Osteoblast (primary cell): ENCODE data around the gene PTPRN2. TPM values are rescaled to one million over a fixed set of nuclear protein-coding genes. Genes with fewer than 3 reads are reported as not detected.

Experiments
- DNase-seq: peaks from one replicate; pipeline ENCODE4 v3.0.0; 2011; ENCODE audit warnings: low spot score, mixed read lengths; ENCODE audit not compliant: insufficient read length; ENCODE audit errors: missing footprints
- H2AFZ ChIP-seq: 2 replicates; pipeline ENCODE4 v1.6.0; 2011; ENCODE audit warnings: mild to moderate bottlenecking, low read length
- H3K27ac ChIP-seq: 2 replicates; pipeline ENCODE4 v1.5.1; 2011; ENCODE audit warnings: mild to moderate bottlenecking, low read depth, low read length, moderate library complexity
- H3K27me3 ChIP-seq: 2 replicates; pipeline ENCODE4 v1.6.0; 2012; ENCODE audit warnings: mild to moderate bottlenecking, control low read depth, inconsistent platforms, low read length, moderate library complexity; ENCODE audit not compliant: insufficient read depth
- H3K36me3 ChIP-seq: 2 replicates; pipeline ENCODE4 v1.5.1; 2011; ENCODE audit warnings: mild to moderate bottlenecking, low read length, control low read depth, moderate library complexity; ENCODE audit not compliant: insufficient read depth
- H3K4me1 ChIP-seq: 2 replicates; pipeline ENCODE4 v1.5.1; 2011; ENCODE audit warnings: mild to moderate bottlenecking, low read length, control low read depth, moderate library complexity; ENCODE audit not compliant: insufficient read depth
- H3K4me2 ChIP-seq: 2 replicates; pipeline ENCODE4 v1.6.0; 2011; ENCODE audit warnings: mild to moderate bottlenecking, low read length; ENCODE audit not compliant: insufficient read depth
- H3K4me3 ChIP-seq: fragments of 200-600 bp; sonication (generic); 3 replicates; pipeline ENCODE4 v1.5.1; 2012; ENCODE audit warnings: mild to moderate bottlenecking, low read length, inconsistent platforms; ENCODE audit not compliant: insufficient read depth
- H3K79me2 ChIP-seq: 2 replicates; pipeline ENCODE4 v1.6.0; 2012; ENCODE audit warnings: mild to moderate bottlenecking, low read length, control low read depth, inconsistent platforms; ENCODE audit not compliant: insufficient read depth
- H3K9me3 ChIP-seq: 2 replicates; pipeline ENCODE4 v1.5.1; 2011; ENCODE audit warnings: low read depth, low read length, control low read depth
- H4K20me1 ChIP-seq: 2 replicates; pipeline ENCODE4 v1.6.0; 2012; ENCODE audit warnings: mild to moderate bottlenecking, low read length, control low read depth; ENCODE audit not compliant: insufficient read depth
- total RNA-seq: library from RNA; depleted of rRNA; stranded (reverse); fragments of >200 nt; gene quantifications from 2 replicates; pipeline ENCODE4 v1.2.3, GENCODE V29; 2012
- TF ChIP-seq, protein P1 (sequence below): IDR thresholded peaks from 2 replicates; pipeline ENCODE4 v1.5.1; 2011; ENCODE audit warnings: mild to moderate bottlenecking, low read depth, low read length, moderate library complexity; ENCODE audit errors: extremely low read depth

Gene PTPRN2
- total RNA-seq, 1 donor: 0.36 TPM

DNA sequence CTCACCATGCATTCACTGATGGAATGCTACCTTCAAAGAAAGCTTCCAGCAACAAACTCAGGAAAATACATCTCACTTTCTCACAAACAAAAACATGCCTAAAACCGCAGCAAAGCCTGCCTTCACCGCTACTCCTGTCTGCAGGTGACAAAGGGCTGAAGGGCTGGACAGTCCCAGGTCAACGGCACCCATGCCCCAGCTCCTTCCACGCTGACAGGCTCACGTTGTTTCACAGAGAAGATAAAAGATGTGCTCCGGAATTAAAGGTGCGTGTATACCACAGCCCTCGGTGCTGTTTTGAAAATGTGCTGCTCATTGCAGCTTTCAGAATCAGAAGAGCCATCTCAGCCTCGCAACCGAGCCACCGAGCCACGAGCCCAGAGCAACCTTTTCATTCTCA lies 445.0 kb downstream of the PTPRN2 start:
- no peaks in the 10 kb centered on the region for H3K4me1 ChIP-seq
- H3K27me3 ChIP-seq: no peaks in the 10 kb centered on the region
- H2AFZ ChIP-seq: no peak overlapping the region
- no peak for DNase-seq
- no peak overlapping the region for H3K4me2 ChIP-seq
- H3K9me3 ChIP-seq: peaks cover 6% of the 10 kb centered on the region
- no peaks in the 10 kb centered on the region for H4K20me1 ChIP-seq
- no peaks in the 10 kb centered on the region for H3K36me3 ChIP-seq
- no peak overlapping the region for H3K27ac ChIP-seq
- TF ChIP-seq, protein P1, sequence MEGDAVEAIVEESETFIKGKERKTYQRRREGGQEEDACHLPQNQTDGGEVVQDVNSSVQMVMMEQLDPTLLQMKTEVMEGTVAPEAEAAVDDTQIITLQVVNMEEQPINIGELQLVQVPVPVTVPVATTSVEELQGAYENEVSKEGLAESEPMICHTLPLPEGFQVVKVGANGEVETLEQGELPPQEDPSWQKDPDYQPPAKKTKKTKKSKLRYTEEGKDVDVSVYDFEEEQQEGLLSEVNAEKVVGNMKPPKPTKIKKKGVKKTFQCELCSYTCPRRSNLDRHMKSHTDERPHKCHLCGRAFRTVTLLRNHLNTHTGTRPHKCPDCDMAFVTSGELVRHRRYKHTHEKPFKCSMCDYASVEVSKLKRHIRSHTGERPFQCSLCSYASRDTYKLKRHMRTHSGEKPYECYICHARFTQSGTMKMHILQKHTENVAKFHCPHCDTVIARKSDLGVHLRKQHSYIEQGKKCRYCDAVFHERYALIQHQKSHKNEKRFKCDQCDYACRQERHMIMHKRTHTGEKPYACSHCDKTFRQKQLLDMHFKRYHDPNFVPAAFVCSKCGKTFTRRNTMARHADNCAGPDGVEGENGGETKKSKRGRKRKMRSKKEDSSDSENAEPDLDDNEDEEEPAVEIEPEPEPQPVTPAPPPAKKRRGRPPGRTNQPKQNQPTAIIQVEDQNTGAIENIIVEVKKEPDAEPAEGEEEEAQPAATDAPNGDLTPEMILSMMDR: no peak
- no peak overlapping the region for H3K4me3 ChIP-seq
- H3K79me2 ChIP-seq: no peaks in the 10 kb centered on the region

DNA sequence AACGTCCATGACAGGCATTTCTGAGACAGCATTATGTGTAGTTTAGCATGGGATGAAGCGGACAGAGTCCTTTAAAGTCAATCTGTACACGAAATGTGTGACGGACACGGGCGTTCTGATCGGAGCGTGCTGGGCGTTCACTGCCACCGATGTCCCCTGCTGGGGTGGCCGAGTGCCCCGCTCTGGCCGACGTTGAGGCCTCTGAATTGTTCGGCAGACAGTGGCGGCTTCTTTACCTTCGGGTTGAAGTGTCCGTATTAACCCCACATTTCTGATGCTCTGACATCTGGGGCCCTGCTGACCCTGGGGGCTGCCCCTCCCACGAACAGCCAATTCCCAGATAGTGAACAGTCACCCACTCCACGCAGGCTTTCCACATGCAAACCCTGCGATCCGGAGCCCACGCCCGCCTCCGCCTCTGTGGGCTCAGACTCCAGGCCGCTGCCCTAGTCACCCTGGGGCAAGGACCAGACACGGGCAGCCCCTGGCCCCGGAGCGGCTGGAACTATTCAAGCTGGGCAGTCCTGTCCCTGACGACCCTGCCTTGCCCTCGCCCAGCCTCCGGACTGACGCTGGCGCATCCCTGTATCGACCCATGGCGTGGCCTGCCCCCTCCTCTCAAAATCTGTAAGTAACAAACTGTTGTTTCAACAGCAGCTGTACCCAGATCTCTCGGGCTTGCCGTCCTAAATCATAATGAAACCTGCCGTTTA lies 445.7 kb downstream of the PTPRN2 start:
- Histone ChIP-seq H3K79me2 (no peaks in the 10 kb centered on the region), H3K4me2 (no peak overlapping the region), H3K27me3 (no peaks in the 10 kb centered on the region), H2AFZ (no peak overlapping the region), H3K4me3 (no peak overlapping the region), H3K27ac (no peak overlapping the region), H3K36me3 (no peaks in the 10 kb centered on the region), H3K9me3 (no peaks in the 10 kb centered on the region), H4K20me1 (no peaks in the 10 kb centered on the region), H3K4me1 (no peaks in the 10 kb centered on the region)
- peak; percentile 61 for DNase-seq
- TF ChIP-seq, protein P1: no peak

DNA sequence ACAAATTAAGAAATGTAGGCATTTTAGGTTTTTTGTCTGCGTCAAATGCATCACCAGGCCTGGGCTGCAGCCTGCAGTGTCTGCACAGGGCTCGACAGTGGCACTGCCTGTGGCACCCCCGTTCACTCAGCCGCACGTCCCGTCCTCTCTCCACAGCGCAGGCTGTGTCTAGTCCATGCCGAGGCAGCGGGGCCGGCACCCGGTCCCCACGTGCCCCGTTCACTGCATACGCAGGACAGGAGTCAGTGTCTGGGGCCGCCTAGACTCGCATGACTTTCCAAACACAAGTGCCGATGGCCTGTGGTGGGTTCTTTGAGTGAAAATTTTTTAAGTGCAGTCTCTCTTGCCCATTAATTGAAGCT lies 446.4 kb downstream of the PTPRN2 start:
- peaks cover 4% of the 10 kb centered on the region for H3K9me3 ChIP-seq

DNA sequence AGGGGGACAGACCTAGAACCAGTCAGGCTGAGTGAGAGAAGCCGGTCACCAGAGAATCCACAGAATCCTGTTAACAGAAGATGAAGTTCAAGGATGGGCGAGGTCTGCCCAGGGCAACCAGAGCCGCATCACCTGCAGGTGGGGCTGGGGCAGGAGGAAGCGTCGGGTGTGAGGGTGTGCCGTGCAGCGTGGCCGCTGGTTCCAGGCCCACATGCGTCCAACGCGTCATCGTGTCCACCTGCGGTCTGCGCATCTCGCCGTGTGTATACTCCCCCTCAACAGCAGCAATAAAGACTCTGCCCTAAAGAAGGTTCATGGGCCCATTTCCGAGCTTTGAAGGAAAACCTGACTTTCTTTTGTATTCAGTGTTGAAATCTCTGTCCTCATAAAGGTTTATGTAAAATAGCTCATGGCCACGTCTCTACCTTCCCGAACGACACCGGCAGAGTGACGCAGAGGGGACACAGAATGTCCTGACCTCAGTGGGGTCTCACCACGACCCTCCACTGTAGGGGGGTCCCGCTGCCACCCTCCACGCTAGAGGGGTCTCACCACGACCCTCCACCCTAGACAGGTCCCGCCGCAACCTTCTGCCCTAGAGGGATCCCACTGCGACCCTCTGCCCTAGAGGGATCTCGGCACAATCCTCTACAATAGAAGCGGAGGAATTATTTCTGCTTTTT lies 446.9 kb downstream of the PTPRN2 start:
- TF ChIP-seq, protein P1: no peak
- Histone ChIP-seq H3K27me3 (no peaks in the 10 kb centered on the region), H3K4me2 (no peak overlapping the region), H3K4me3 (no peak overlapping the region), H4K20me1 (no peaks in the 10 kb centered on the region), H3K9me3 (peaks cover 4% of the 10 kb centered on the region), H3K27ac (no peak overlapping the region), H2AFZ (no peak overlapping the region), H3K36me3 (no peaks in the 10 kb centered on the region), H3K79me2 (no peaks in the 10 kb centered on the region), H3K4me1 (no peaks in the 10 kb centered on the region)
- DNase-seq: peak; percentile 80

More for the DNA sequence above, 446.4 kb downstream of the PTPRN2 start:
- TF ChIP-seq, protein P1: no peak
- Histone ChIP-seq H3K4me1 (no peaks in the 10 kb centered on the region), H3K4me2 (no peak overlapping the region), H3K79me2 (no peaks in the 10 kb centered on the region), H3K27ac (no peak overlapping the region), H2AFZ (no peak overlapping the region), H3K27me3 (no peaks in the 10 kb centered on the region), H4K20me1 (no peaks in the 10 kb centered on the region), H3K36me3 (no peaks in the 10 kb centered on the region), H3K4me3 (no peak overlapping the region)
- DNase-seq: no peak
